HG02610 (cell line): ENCODE data around the gene TAS2R20.

Experiments used
- ATAC-seq: cut with Tn5 transposase; IDR thresholded peaks from one replicate; pipeline ENCODE4 v1.9.1; 2021; ENCODE audit warnings: mild to moderate bottlenecking, moderate library complexity; ENCODE audit not compliant: unreplicated experiment

TAS2R20 gene

DNA sequence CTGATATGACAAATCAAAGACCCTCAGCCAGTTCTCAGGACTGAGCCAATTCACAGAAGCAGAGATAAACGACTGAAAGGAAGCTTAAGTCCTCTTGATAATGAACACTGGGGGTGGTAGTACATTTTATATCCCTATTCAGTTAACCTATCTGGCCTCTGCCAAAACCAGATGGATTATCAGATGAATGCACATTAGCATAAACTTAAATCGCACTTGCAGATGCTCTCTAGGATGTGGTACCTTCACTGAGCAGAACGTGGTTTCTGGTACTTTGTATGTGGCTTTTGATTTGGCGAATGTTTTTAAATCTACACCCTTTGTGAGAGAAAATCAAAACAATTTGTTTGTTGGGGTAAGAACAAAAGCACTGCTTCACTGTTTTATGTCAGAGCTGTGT is 37.9 kb downstream of the TAS2R20 start:
- no peak for ATAC-seq

DNA sequence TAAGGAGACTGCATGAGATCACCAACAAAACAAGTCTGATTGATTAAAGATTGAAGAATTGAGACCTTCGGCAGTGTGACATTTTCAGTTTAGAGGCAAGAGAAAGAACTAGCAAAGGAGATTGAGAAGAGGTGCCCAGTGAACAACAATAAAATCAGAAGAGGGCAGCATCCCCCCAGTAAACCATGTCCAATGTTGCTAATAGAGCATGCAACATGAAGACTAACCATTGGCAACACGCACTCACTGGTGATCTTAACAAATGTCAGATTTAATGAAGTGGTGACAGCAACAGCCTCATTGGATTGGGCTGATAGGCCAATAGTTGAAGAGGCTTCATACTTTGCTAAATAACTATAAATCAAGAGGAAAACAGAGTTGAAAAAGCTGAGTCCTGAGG is 38.3 kb downstream of the TAS2R20 start:
- no peak for ATAC-seq

DNA sequence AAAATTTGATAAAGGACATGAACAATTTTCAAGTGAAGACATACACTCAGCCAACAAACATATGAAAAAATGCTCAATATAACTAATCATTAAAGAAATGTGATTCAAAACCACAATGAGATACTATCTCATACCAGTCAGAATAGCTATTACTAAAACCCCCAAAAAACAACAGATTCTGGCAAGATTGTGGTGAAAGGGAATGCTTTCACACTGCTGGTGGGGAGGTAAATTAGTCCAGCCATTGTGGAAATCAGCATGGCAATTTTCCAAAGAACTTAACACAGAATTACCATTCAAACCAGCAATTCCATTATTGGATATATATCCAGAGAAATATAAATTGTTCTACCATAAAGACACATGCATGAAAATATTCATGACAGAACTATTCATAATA is 40.4 kb downstream of the TAS2R20 start:
- no peak for ATAC-seq

DNA sequence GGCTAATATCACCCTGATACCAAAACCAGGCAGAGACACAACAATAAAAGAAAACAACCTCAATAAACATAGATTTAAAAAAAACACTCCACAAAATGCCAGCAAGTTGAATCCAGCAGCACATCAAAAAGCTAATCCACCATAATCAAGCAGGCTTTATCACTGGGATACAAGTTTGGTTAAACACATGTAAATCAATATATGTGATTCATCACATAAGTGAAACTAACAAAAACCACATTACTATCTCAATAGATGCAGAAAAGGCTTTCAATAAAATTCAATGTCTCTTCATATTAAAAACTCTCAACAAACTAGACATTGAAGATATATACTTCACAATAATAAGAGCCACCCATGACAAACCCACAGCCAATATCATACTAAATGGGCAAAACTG is 42.0 kb downstream of the TAS2R20 start:
- ATAC-seq, result no peak

DNA sequence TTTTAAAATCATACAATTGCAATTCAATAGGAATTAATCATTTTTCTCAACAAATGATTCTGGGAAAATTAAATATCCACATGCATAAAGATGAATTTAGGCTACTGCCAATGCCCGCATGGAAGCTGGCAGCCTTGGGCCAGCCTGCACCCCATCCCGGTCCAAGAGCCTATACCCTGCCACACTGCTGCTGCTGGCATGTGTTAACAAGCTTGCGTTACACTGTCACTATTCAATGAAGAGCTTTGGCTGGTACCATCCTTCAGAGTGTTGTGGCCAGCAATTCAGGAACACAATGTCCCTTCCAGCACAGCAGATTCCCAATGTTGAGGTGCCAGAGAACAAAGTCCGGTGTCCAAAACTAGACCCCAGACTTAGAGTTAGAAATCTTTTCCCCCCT is 45.5 kb downstream of the TAS2R20 start:
- no peak for ATAC-seq
